Adrenal gland (tissue), 12 donors: ENCODE measurements around the gene OR51A2. TPM values are rescaled to one million over a fixed set of nuclear protein-coding genes. Genes with fewer than 3 reads are reported as not detected.

Experiments used
- DNase-seq, 7 donors: peaks; one replicate each; pipeline ENCODE4 v3.0.0-alpha.2; 2019 to 2020
- H3K27ac ChIP-seq, 5 donors: fragments of 200-600 bp; sonication (generic) in 4 of 5; 1 replicate in 3 of 5; 2 replicates in 2 of 5; pipeline versions ENCODE4 v1.5.1 to v1.8.0; 2016 to 2020; ENCODE audit warnings: mild to moderate bottlenecking in 1 of 5
- H3K27me3 ChIP-seq: fragments of 200-600 bp; 2 replicates; pipeline ENCODE4 v1.8.0; 2021
- H3K36me3 ChIP-seq, 2 donors: fragments of 200-600 bp; replicated peaks in 1 of 2; 1 replicate in 1 of 2; 2 replicates in 1 of 2; pipeline versions ENCODE4 v1.5.1 to v1.8.0; 2018 to 2022
- H3K4me1 ChIP-seq, 2 donors: fragments of 200-600 bp; replicated peaks in 1 of 2; 1 replicate in 1 of 2; 2 replicates in 1 of 2; pipeline versions ENCODE4 v1.5.1 to v1.8.0; 2018 to 2021
- H3K4me3 ChIP-seq, 4 donors: fragments of 200-600 bp; sonication (generic) in 3 of 4; one replicate each; pipeline ENCODE4 v1.5.1; 2016 to 2018
- H3K9me3 ChIP-seq, 3 donors: fragments of 200-600 bp; sonication (generic) in 1 of 3; replicated peaks in 1 of 3; 1 replicate in 2 of 3; 2 replicates in 1 of 3; pipeline versions ENCODE4 v1.5.1 to v1.8.0; 2016 to 2021
- CTCF ChIP-seq, 6 experiments: fragments of 450-650 bp in 4 of 6; fragments of 200-600 bp in 2 of 6; sonication (generic) in 1 of 6; IDR thresholded peaks; 1 replicate in 5 of 6; 2 replicates in 1 of 6; pipeline versions ENCODE4 v1.5.1 to v1.8.0; 2016 to 2021; ENCODE audit warnings: antibody characterized with exemption in 6 of 6, mild to moderate bottlenecking in 2 of 6, moderate library complexity in 1 of 6
- POLR2A ChIP-seq, 2 donors: fragments of 450-650 bp; IDR thresholded peaks; one replicate each; pipeline ENCODE4 v1.6.1; 2017; ENCODE audit warnings: antibody characterized with exemption in 2 of 2, mild to moderate bottlenecking in 2 of 2, moderate library complexity in 1 of 2
- WGBS, 4 donors: extraction: QIAGEN DNeasy Blood & Tissue Kit in 2 of 4; methylation state at CpG; one replicate each; pipeline versions ENCODE4 v1.1.5 to v1.1.7; 2013 to 2017; 5-methylcytosine and 5-hydroxymethylcytosine counted together
- intact Hi-C, 2 donors: fragments of 100-400 bp; cut with DNase I; formaldehyde crosslinking; loops; one replicate each; pipeline versions ENCODE4 v1.14.1 to v1.15.0; 2022 to 2023
- polyA plus RNA-seq, 3 donors: library from polyadenylated mRNA; stranded (reverse); fragments of 200-250 nt in 2 of 3; fragments of 350-450 nt in 1 of 3; fragmentation: Illumina TruSeq in 1 of 3; extraction: RNeasy Lipid Tissue Mini Kit (QIAGEN cat#74804) in 1 of 3; gene quantifications; one replicate each; pipeline ENCODE4 v1.2.3, GENCODE V29; 2013 to 2014
- total RNA-seq, 9 donors: library from RNA; depleted of rRNA in 4 of 9; stranded (reverse); fragments of >200 nt in 4 of 9; fragments of 120-200 nt in 1 of 9; fragmentation: NEBNext Ultra II Directional in 1 of 9; extraction: Animal tissue kit (Norgen Biotek cat#: 25700) in 1 of 9; gene quantifications; one replicate each; pipeline versions ENCODE4 v1.1.0 to v1.2.4, GENCODE V29; 2013 to 2023
- donor health status: healthy with polysubstance abuse.
- donor health status: Bipolar disorder and iron deficiency.
- donor health status: DM: yes; HTN: yes; CAD: no.
- donor health status: DM: no; HTN: no; CAD: no.
- donor health status: DM: no; HTN: no; CAD: no.
- donor health status: DM: yes; HTN: yes; CAD: no.

The OR51A2 gene
- total and polyA plus RNA-seq, 12 donors = not detected

- Histone ChIP-seq H3K9me3 (no peaks in the 10 kb centered on the region), H3K27ac (no peak overlapping the region), H3K27me3 (no peaks in the 10 kb centered on the region), H3K36me3 (no peaks in the 10 kb centered on the region), H3K4me3 (no peak overlapping the region), H3K4me1 (no peaks in the 10 kb centered on the region)
- TF ChIP-seq CTCF (IDR thresholded peaks at IDR 0.05) (no peak), POLR2A (IDR thresholded peaks at IDR 0.05) (no peak)
- no peak for DNase-seq
- WGBS, 4 donors = 52 to 70% (median 61%) methylated on average over 1 of the region's 1 CpG
- intact Hi-C loops = no loop called here
Measured at GRCh38 chr11:4962816-4963215, 7.3 kb upstream of the OR51A2 start.

DNA sequence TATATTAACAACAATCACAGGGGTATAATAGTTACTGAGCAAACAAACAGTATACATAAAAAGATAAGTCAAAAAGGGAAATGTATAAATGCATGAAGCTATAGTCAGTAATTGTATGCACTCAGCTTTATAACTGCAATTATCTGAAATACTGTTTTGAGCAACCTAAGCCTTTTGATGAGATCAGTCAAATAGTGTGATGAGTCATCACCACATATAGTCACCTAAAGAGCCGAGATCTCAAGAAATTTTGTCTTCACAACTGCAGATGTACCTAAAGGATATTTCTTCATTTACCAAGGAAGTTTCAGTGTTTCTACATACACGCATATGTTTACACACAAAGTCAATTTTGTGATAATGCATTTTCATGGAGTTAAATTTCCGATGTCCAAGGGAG, 5.4 kb upstream of the OR51A2 start:
- TF ChIP-seq POLR2A (IDR thresholded peaks at IDR 0.05) (no peak), CTCF (IDR thresholded peaks at IDR 0.05) (no peak)
- WGBS, 4 donors = 66 to 83% (median 72%) methylated on average over 3 of the region's 3 CpGs

GRCh38 chr11:4957396-4957795, 1.9 kb upstream of the OR51A2 start:
- Histone ChIP-seq H3K27ac (no peak overlapping the region), H3K4me3 (no peak overlapping the region), H3K9me3 (no peaks in the 10 kb centered on the region), H3K36me3 (no peaks in the 10 kb centered on the region), H3K4me1 (no peaks in the 10 kb centered on the region), H3K27me3 (no peaks in the 10 kb centered on the region)
- no peak for TF ChIP-seq CTCF (IDR thresholded peaks at IDR 0.05)
- intact Hi-C loops = no loop called here
- WGBS, 4 donors = 57 to 62% (median 60%) methylated on average over 4 of the region's 4 CpGs
- no peak for DNase-seq

More for the DNA sequence above, 5.4 kb upstream of the OR51A2 start:
- intact Hi-C loops = no loop called here
- H3K4me1 ChIP-seq = no peaks in the 10 kb centered on the region
- no peaks in the 10 kb centered on the region for H3K36me3 ChIP-seq
- H3K27ac ChIP-seq = no peak overlapping the region
- no peaks in the 10 kb centered on the region for H3K9me3 ChIP-seq
- H3K27me3 ChIP-seq = no peaks in the 10 kb centered on the region
- no peak overlapping the region for H3K4me3 ChIP-seq
- DNase-seq = no peak

DNA sequence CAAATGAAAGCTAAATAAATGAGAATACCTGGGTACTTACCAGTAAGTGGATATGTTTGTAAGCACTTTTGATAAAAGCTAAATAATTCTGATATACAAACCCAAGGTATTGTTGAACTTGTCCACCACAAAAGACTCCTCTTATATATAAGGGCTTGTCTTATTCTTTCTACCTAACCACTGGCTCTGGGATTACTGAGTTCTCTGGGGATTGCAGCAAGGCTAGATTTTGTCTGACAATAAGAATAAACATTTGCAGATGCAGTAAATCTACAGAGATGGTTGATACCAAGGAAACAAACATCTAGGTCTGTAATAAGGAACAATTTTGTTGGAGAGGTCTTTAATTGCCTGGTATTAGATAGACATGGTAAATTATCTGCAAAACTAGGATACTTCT, 8.0 kb downstream of the OR51A2 start, which contains the start of gene OR51A4:
OR51A4 (minus strand) TSS at position 101 of the 400 bp plus-strand sequence. CDS start 505 bp downstream, outside the sequence.
- no peak for DNase-seq
- Histone ChIP-seq H3K9me3 (no peaks in the 10 kb centered on the region), H3K36me3 (no peaks in the 10 kb centered on the region), H3K4me1 (no peaks in the 10 kb centered on the region), H3K27me3 (no peaks in the 10 kb centered on the region), H3K27ac (no peak within 1 kb of the TSS), H3K4me3 (no peak within 1 kb of the TSS)
- intact Hi-C loops = no loop called here
- TF ChIP-seq CTCF (IDR thresholded peaks at IDR 0.05) (no peak), POLR2A (IDR thresholded peaks at IDR 0.05) (no peak)
